Heart right ventricle (tissue), 16 donors: ENCODE results near the gene POLR2C. TPM values are rescaled to one million over a fixed set of nuclear protein-coding genes. Genes with fewer than 3 reads are reported as not detected.

Experiments
- ATAC-seq, 8 donors: fragments of 200-7000 bp; cut with Tn5 transposase; one replicate each; pipeline ENCODE4 v1.9.1; 2020; ENCODE audit warnings: mild to moderate bottlenecking in 8 of 8, moderate library complexity in 8 of 8, moderate number of reproducible peaks in 1 of 8
- DNase-seq, 2 donors: peaks; one replicate each; pipeline ENCODE4 v3.0.0-alpha.2; 2020
- H3K27ac ChIP-seq, 10 donors: fragments of 200-600 bp; sonication (generic) in 2 of 10; one replicate each; pipeline versions ENCODE4 v1.5.0 to v1.8.0; 2020 to 2022; ENCODE audit warnings: mild to moderate bottlenecking in 3 of 10
- H3K27me3 ChIP-seq, 7 donors: fragments of 200-600 bp; one replicate each; pipeline ENCODE4 v1.8.0; 2021 to 2022; ENCODE audit warnings: mild to moderate bottlenecking in 2 of 7
- H3K36me3 ChIP-seq, 9 donors: fragments of 200-600 bp; sonication (generic) in 1 of 9; one replicate each; pipeline versions ENCODE4 v1.5.0 to v1.8.0; 2020 to 2022; ENCODE audit warnings: mild to moderate bottlenecking in 2 of 9
- H3K4me1 ChIP-seq, 9 donors: fragments of 200-600 bp; sonication (generic) in 1 of 9; one replicate each; pipeline versions ENCODE4 v1.5.0 to v1.8.0; 2020 to 2022; ENCODE audit warnings: mild to moderate bottlenecking in 4 of 9
- H3K4me3 ChIP-seq, 10 donors: fragments of 200-600 bp; sonication (generic) in 2 of 10; one replicate each; pipeline versions ENCODE4 v1.5.0 to v1.8.0; 2020 to 2022; ENCODE audit warnings: mild to moderate bottlenecking in 7 of 10, moderate library complexity in 2 of 10
- H3K9me3 ChIP-seq, 11 donors: fragments of 200-600 bp in 10 of 11; sonication (generic) in 2 of 11; one replicate each; pipeline versions ENCODE4 v1.5.0 to v1.8.0; 2013 to 2022; ENCODE audit warnings: mild to moderate bottlenecking in 2 of 11, control low read depth in 1 of 11, moderate library complexity in 1 of 11
- CTCF ChIP-seq, 9 donors: fragments of 200-600 bp; sonication (generic) in 2 of 9; IDR thresholded peaks; one replicate each; pipeline versions ENCODE4 v1.5.0 to v1.8.0; 2021 to 2022; ENCODE audit warnings: antibody characterized with exemption in 9 of 9, mild to moderate bottlenecking in 5 of 9, moderate library complexity in 1 of 9
- WGBS, 2 donors: extraction: QIAGEN DNeasy Blood & Tissue Kit; methylation state at CpG; one replicate each; pipeline ENCODE4 v1.1.7; 2013; ENCODE audit warnings: inconsistent platforms in 1 of 2; 5-methylcytosine and 5-hydroxymethylcytosine counted together
- intact Hi-C, 10 donors: fragments of 100-400 bp; cut with DNase I; formaldehyde crosslinking; loops; one replicate each; pipeline versions ENCODE4 v1.11.1 to v1.14.2; 2022
- polyA plus RNA-seq, 2 donors: library from polyadenylated mRNA; stranded (reverse); fragments of 200-250 nt; gene quantifications; one replicate each; pipeline ENCODE4 v1.2.3, GENCODE V29; 2013
- total RNA-seq, 10 donors: library from RNA; stranded (reverse); fragmentation: NEBNext Ultra II Directional in 3 of 10; extraction: Animal tissue kit (Norgen Biotek cat#: 25700) in 3 of 10; gene quantifications; one replicate each; pipeline versions ENCODE4 v1.2.1 to v1.2.4, GENCODE V29; 2021 to 2023
- donor health status: Arrhythmogenic right ventricular cardiomyopathy.
- donor health status: ischemic (EF 13 %, LVEDD 7.1; RV severe dilation, severe dysfunction).
- donor health status: healthy with polysubstance abuse.
- donor health status: DM: no; HTN: yes; CAD: no.
- donor health status: DM: no; HTN: no; CAD: no.
- donor health status: ischemic (EF 25% LVEDD 6.9; RV normal size, moderate dysfunction).
- donor health status: ischemic (EF 25% LVEDD 5.7; RV mildly dilated, moderate dysfunction).
- donor health status: healthy.
- donor health status: DM: yes; HTN: yes; CAD: no.
- donor health status: Ischemic cardiomyopathy.
- donor health status: ischemic (EF 35%, LVEDD 5.7; RV mildly dilated, moderate dysfunction).
- donor health status: nonischemic (EF 11% LVEDD 7.7; RV severe dilation, severe dysfunction).
- donor health status: DM: yes; HTN: yes; CAD: no.
- donor health status: PGD.
- donor health status: ischemic (EF 29% LVEDD 5.4; RV normal size, mild dysfunction).
- donor health status: nonischemic (EF 23%, LVEDD 6.1; RV moderate dilation, normal function).

POLR2C gene
- total and polyA plus RNA-seq, 12 donors: 17.9 to 56.7 (median 46.1) TPM

- no peaks in the 10 kb centered on the region for H3K36me3 ChIP-seq
- H3K4me3 ChIP-seq: no peak overlapping the region
- TF ChIP-seq CTCF (IDR thresholded peaks at IDR 0.05): no peak
- H3K27ac ChIP-seq: peak overlapping the region in 2 of 10 donors; percentile 3 to 33
- no peak for DNase-seq
- ATAC-seq: no peak
- no peaks in the 10 kb centered on the region for H3K9me3 ChIP-seq
- intact Hi-C loops: loop anchor here in 9 of 10 donors (1.0 to 10.0 kb wide), 8 partner anchors 47 to 335 kb away; partner anchors contain the start of genes CX3CL1 (in 3 of the 9) and ARL2BP (in 1 of the 9)
- peaks cover 11 to 57% (median 39%) of the 10 kb centered on the region in 9 donors for H3K4me1 ChIP-seq
- 78% methylated on average over 6 of the region's 6 CpGs for WGBS, 2 donors
- no peaks in the 10 kb centered on the region for H3K27me3 ChIP-seq
Measured at GRCh38 chr16:57419506-57419905, 43.0 kb upstream of the POLR2C start.

- H3K27me3 ChIP-seq: no peaks in the 10 kb centered on the region
- H3K36me3 ChIP-seq: peaks cover 0 to 12% (median under 1%) of the 10 kb centered on the region in 9 donors
- peaks cover 8 to 51% (median 37%) of the 10 kb centered on the region in 9 donors for H3K4me1 ChIP-seq
- ATAC-seq: peak in 4 of 8 donors; percentile 36 to 65 (median 48)
- peak in 1 of 2 donors; percentile 57 for DNase-seq
- H3K9me3 ChIP-seq: no peaks in the 10 kb centered on the region
- peak overlapping the region in 1 of 10 donors; percentile 41 for H3K27ac ChIP-seq
- 35 to 36% methylated on average over 10 of the region's 10 CpGs for WGBS, 2 donors
- H3K4me3 ChIP-seq: no peak overlapping the region
- TF ChIP-seq CTCF (IDR thresholded peaks at IDR 0.05): peak; percentile 15 to 82 (median 70)
- intact Hi-C loops: loop anchor here in 4 of 10 donors (1.0 to 10.0 kb wide), 3 partner anchors 95 to 337 kb away; no protein-coding TSS in a partner anchor
Measured at GRCh38 chr16:57422026-57422944, 40.2 kb upstream of the POLR2C start.

- peaks cover 0 to 21% (median 10%) of the 10 kb centered on the region in 9 donors for H3K36me3 ChIP-seq
- H3K4me3 ChIP-seq: no peak overlapping the region
- H3K27me3 ChIP-seq: no peaks in the 10 kb centered on the region
- H3K9me3 ChIP-seq: no peaks in the 10 kb centered on the region
- peaks cover 6 to 42% (median 29%) of the 10 kb centered on the region in 9 donors for H3K4me1 ChIP-seq
- TF ChIP-seq CTCF (IDR thresholded peaks at IDR 0.05): no peak
- intact Hi-C loops: loop anchor here in 2 of 10 donors (5.0 to 10.0 kb wide), 2 partner anchors 94 to 338 kb away; no protein-coding TSS in a partner anchor
- no peak overlapping the region for H3K27ac ChIP-seq
- 82 to 91% methylated on average over 2 of the region's 2 CpGs for WGBS, 2 donors
- ATAC-seq: no peak
- no peak for DNase-seq
Measured at GRCh38 chr16:57423152-57423551, 39.3 kb upstream of the POLR2C start.

GRCh38 chr16:57424583-57424982, 37.9 kb upstream of the POLR2C start:
- H3K27me3 ChIP-seq: no peaks in the 10 kb centered on the region
- peaks cover 0 to 35% (median 21%) of the 10 kb centered on the region in 9 donors for H3K36me3 ChIP-seq
- intact Hi-C loops: loop anchor here in 2 of 10 donors (5.0 to 10.0 kb wide), 2 partner anchors 93 to 340 kb away; no protein-coding TSS in a partner anchor
- H3K4me1 ChIP-seq: peaks cover 0 to 28% (median 19%) of the 10 kb centered on the region in 9 donors
- no peaks in the 10 kb centered on the region for H3K9me3 ChIP-seq
- peak; percentile 32 to 82 (median 67) for ATAC-seq
- TF ChIP-seq CTCF (IDR thresholded peaks at IDR 0.05): no peak
- H3K4me3 ChIP-seq: no peak overlapping the region
- peak in 1 of 2 donors; percentile 55 for DNase-seq
- WGBS, 2 donors: 32 to 41% methylated on average over 3 of the region's 3 CpGs
- H3K27ac ChIP-seq: peak overlapping the region in 5 of 10 donors; percentile 9 to 56 (median 52)
